IMR-90 (cell line): Measurements from ENCODE around the gene CPEB1. TPM values are rescaled to one million over a fixed set of nuclear protein-coding genes. Genes with fewer than 3 reads are reported as not detected.

ENCODE experiments used
- ATAC-seq: fragments of 200-7000 bp; cut with Tn5 transposase; 2 replicates; pipeline ENCODE4 v1.9.1; 2020; ENCODE audit warnings: low read depth, mild to moderate bottlenecking, moderate library complexity
- BruUV-seq: library from RNA; stranded (reverse); fragments of 400-500 nt; replicated peaks from 2 replicates; lab custom pipeline; 2021; lab: Mats Ljungman, UMichigan
- CTCF ChIA-PET: fragments of 300-600 bp; formaldehyde crosslinking; extraction: SDS; loops from one replicate; lab custom pipeline; 2021; ENCODE audit warnings: antibody characterized with exemption; lab: Yijun Ruan, JAX
- POLR2A ChIA-PET: fragments of 300-600 bp; sonication (Branson Sonifier 250); formaldehyde crosslinking; loops from one replicate; lab custom pipeline; 2022; ENCODE audit warnings: antibody characterized with exemption; ENCODE audit not compliant: unreplicated experiment; lab: Charles Lee
- DNase-seq: peaks from one replicate; pipeline ENCODE4 v3.0.0; 2013
- H2AFZ ChIP-seq: replicated peaks from 2 replicates; pipeline ENCODE3; 2013; ENCODE audit warnings: low read length, mild to moderate bottlenecking; ENCODE audit not compliant: poor library complexity
- H2AK5ac ChIP-seq: 2 replicates; pipeline ENCODE4 v1.6.1; 2013; ENCODE audit warnings: low read depth, low read length, inconsistent platforms
- H2AK9ac ChIP-seq: replicated peaks from 2 replicates; pipeline ENCODE3; 2013; ENCODE audit warnings: mild to moderate bottlenecking, low read depth, low read length, moderate library complexity; ENCODE audit not compliant: poor library complexity
- H2BK120ac ChIP-seq: 2 replicates; pipeline ENCODE4 v1.6.1; 2013; ENCODE audit warnings: low read depth, low read length, inconsistent platforms
- H2BK15ac ChIP-seq: 3 replicates; pipeline ENCODE4 v1.6.1; 2013; ENCODE audit warnings: low read depth, low read length, inconsistent platforms
- H2BK20ac ChIP-seq: 2 replicates; pipeline ENCODE4 v1.6.1; 2013; ENCODE audit warnings: low read depth, mild to moderate bottlenecking, inconsistent platforms, low read length, moderate library complexity
- H2BK5ac ChIP-seq: 2 replicates; pipeline ENCODE4 v1.6.1; 2013; ENCODE audit warnings: mild to moderate bottlenecking, low read depth, low read length, inconsistent platforms; ENCODE audit not compliant: poor library complexity, severe bottlenecking
- H3K14ac ChIP-seq: replicated peaks from 2 replicates; pipeline ENCODE4 v1.6.1; 2013; ENCODE audit warnings: low read depth, low read length, inconsistent platforms
- H3K18ac ChIP-seq: 2 replicates; pipeline ENCODE4 v1.6.1; 2013; ENCODE audit warnings: low read depth, low read length, control low read depth
- H3K23ac ChIP-seq: 2 replicates; pipeline ENCODE4 v1.6.1; 2013; ENCODE audit warnings: low read depth, low read length, inconsistent platforms
- H3K27ac ChIP-seq: 2 replicates; pipeline ENCODE4 v1.5.1; 2013; ENCODE audit warnings: mild to moderate bottlenecking, control low read depth, low read length; ENCODE audit not compliant: insufficient read depth
- H3K27me3 ChIP-seq: 2 replicates; pipeline ENCODE4 v1.6.1; 2013; ENCODE audit warnings: low read length; ENCODE audit not compliant: control insufficient read depth, insufficient read depth
- H3K36me3 ChIP-seq: 2 replicates; pipeline ENCODE4 v1.6.1; 2013; ENCODE audit warnings: low read length, mixed read lengths; ENCODE audit not compliant: control insufficient read depth, insufficient read depth
- H3K4ac ChIP-seq: 2 replicates; pipeline ENCODE4 v1.6.1; 2013; ENCODE audit warnings: low read depth, low read length, inconsistent platforms
- H3K4me1 ChIP-seq: 2 replicates; pipeline ENCODE4 v1.6.1; 2013; ENCODE audit warnings: low read length, mixed read lengths; ENCODE audit not compliant: control insufficient read depth, insufficient read depth
- H3K4me2 ChIP-seq: 2 replicates; pipeline ENCODE4 v1.6.1; 2013; ENCODE audit warnings: low read depth, mild to moderate bottlenecking, control low read depth, low read length, moderate library complexity
- H3K4me3 ChIP-seq: 2 replicates; pipeline ENCODE4 v1.5.1; 2013; ENCODE audit warnings: low read depth, mild to moderate bottlenecking, control low read depth, low read length, moderate library complexity; ENCODE audit not compliant: insufficient read depth
- H3K56ac ChIP-seq: 2 replicates; pipeline ENCODE4 v1.6.1; 2013; ENCODE audit warnings: low read length, inconsistent platforms; ENCODE audit not compliant: insufficient read depth; ENCODE audit errors: extremely low read depth
- H3K79me1 ChIP-seq, 2 experiments: 2 replicates each; pipeline ENCODE4 v1.6.1; 2013; ENCODE audit warnings: low read length in 2 of 2, inconsistent platforms in 1 of 2, low read depth in 1 of 2
- H3K9ac ChIP-seq: 2 replicates; pipeline ENCODE4 v1.6.1; 2013; ENCODE audit warnings: low read depth, low read length, control low read depth
- H3K9me1 ChIP-seq: 2 replicates; pipeline ENCODE4 v1.6.1; 2013; ENCODE audit warnings: low read length, inconsistent platforms; ENCODE audit not compliant: insufficient read depth
- H3K9me3 ChIP-seq: 2 replicates; pipeline ENCODE4 v1.6.1; 2013; ENCODE audit warnings: low read length; ENCODE audit not compliant: control insufficient read depth, insufficient read depth
- H4K20me1 ChIP-seq: 2 replicates; pipeline ENCODE4 v1.6.1; 2013; ENCODE audit warnings: low read length, inconsistent platforms; ENCODE audit not compliant: insufficient read depth
- H4K5ac ChIP-seq: 2 replicates; pipeline ENCODE4 v1.6.1; 2013; ENCODE audit warnings: mild to moderate bottlenecking, low read depth, low read length, control low read depth
- H4K8ac ChIP-seq, 2 experiments: 2 replicates each; pipeline ENCODE4 v1.6.1; 2013; ENCODE audit warnings: low read depth in 2 of 2, low read length in 2 of 2, control low read depth in 1 of 2, inconsistent platforms in 1 of 2
- H4K91ac ChIP-seq: 2 replicates; pipeline ENCODE4 v1.6.1; 2013; ENCODE audit warnings: low read depth, low read length, inconsistent platforms; ENCODE audit not compliant: insufficient read depth
- CHD1 ChIP-seq: IDR thresholded peaks from 2 replicates; pipeline ENCODE4 v1.6.1; 2012; ENCODE audit warnings: low read depth, low read length, improper control_type of control experiment
- MAFK ChIP-seq: IDR thresholded peaks from 2 replicates; pipeline ENCODE4 v1.6.1; 2012; ENCODE audit warnings: low read depth, low read length, improper control_type of control experiment
- MAZ ChIP-seq: IDR thresholded peaks from 2 replicates; pipeline ENCODE4 v1.6.1; 2012; ENCODE audit warnings: low read depth, mild to moderate bottlenecking, low read length, improper control_type of control experiment, moderate library complexity, borderline replicate concordance
- MXI1 ChIP-seq: IDR thresholded peaks from 2 replicates; pipeline ENCODE4 v1.6.1; 2012; ENCODE audit warnings: low read depth, mild to moderate bottlenecking, low read length, moderate library complexity, borderline replicate concordance
- RAD21 ChIP-seq: IDR thresholded peaks from 2 replicates; pipeline ENCODE4 v1.6.1; 2012; ENCODE audit warnings: low read length, improper control_type of control experiment
- RFX5 ChIP-seq: IDR thresholded peaks from 2 replicates; pipeline ENCODE4 v1.8.0; 2012; ENCODE audit warnings: low read depth, mild to moderate bottlenecking, low read length, moderate library complexity
- SMC3 ChIP-seq: fragments of 150-350 bp; IDR thresholded peaks from 2 replicates; pipeline ENCODE4 v1.6.1; 2016; ENCODE audit warnings: low read depth, mild to moderate bottlenecking, antibody characterized with exemption, low read length, moderate library complexity
- WGBS, 2 experiments: methylation state at CpG; one replicate each; pipeline versions ENCODE4 v1.1.5 to v1.1.7; 2013; ENCODE audit warnings: missing lambda C conversion rate in 2 of 2; ENCODE audit not compliant: insufficient read length in 1 of 2; ENCODE audit errors: extremely low coverage in 2 of 2; 5-methylcytosine and 5-hydroxymethylcytosine counted together
- dilution Hi-C: fragments of 300-500 bp; cut with HindIII; formaldehyde crosslinking; loops from one replicate; pipeline ENCODE4 v1.14.3; 2018; ENCODE audit warnings: low sequenced_read_pairs; ENCODE audit not compliant: unreplicated experiment
- in situ Hi-C: fragments of 300-500 bp; cut with MboI; formaldehyde crosslinking; loops from 3 replicates; pipeline ENCODE4 v1.14.3; 2019; ENCODE audit warnings: low sequenced_read_pairs, inconsistent platforms, mixed read lengths
- intact Hi-C: fragments of 100-400 bp; cut with micrococcal nuclease; formaldehyde crosslinking; loops from 2 replicates; pipeline ENCODE4 v1.10.0; 2022
- polyA plus RNA-seq, 3 experiments: library from polyadenylated mRNA; depleted of rRNA; stranded (reverse); fragments of >200 nt; gene quantifications; 2 replicates each; pipeline ENCODE4 v1.2.3, GENCODE V29; 2012; ENCODE audit warnings: low replicate concordance in 1 of 3
- total RNA-seq: library from RNA; depleted of rRNA; stranded (reverse); fragments of >200 nt; gene quantifications from 2 replicates; pipeline ENCODE4 v1.2.3, GENCODE V29; 2012

CPEB1 gene
- total and polyA plus RNA-seq, 2 of the 4 experiments (the other 2 are of a cell fraction), result 8.9 to 12.5 TPM

- no peak overlapping the region for H2AK9ac ChIP-seq
- H4K20me1 ChIP-seq, result no peaks in the 10 kb centered on the region; the same call in 1 of the 2 replicates
- no peak overlapping the region for H3K56ac ChIP-seq
- H3K9me3 ChIP-seq, result no peaks in the 10 kb centered on the region
- CTCF ChIA-PET, result no interaction called here
- H3K9ac ChIP-seq, result no peak overlapping the region
- H2AK5ac ChIP-seq, result no peak overlapping the region
- DNase-seq (no peak), ATAC-seq (no peak)
- no TSS peak for BruUV-seq
- no peak overlapping the region for H3K4me3 ChIP-seq
- H2BK20ac ChIP-seq, result no peak overlapping the region
- H3K79me1 ChIP-seq, result no peaks in the 10 kb centered on the region
- H2AFZ ChIP-seq, result no peak overlapping the region
- intact Hi-C loops, result loop anchor here (5.0 kb wide), 1 partner anchor 43 kb away; the partner anchor contains the start of gene AP3B2
- H3K27me3 ChIP-seq, result no peaks in the 10 kb centered on the region
- H3K18ac ChIP-seq, result no peak overlapping the region
- dilution Hi-C loops, result no loop called here
- no peak overlapping the region for H2BK120ac ChIP-seq
- H3K4me1 ChIP-seq, result no peaks in the 10 kb centered on the region
- H3K23ac ChIP-seq, result no peak overlapping the region
- no peak overlapping the region for H4K5ac ChIP-seq
- no peak for TF ChIP-seq MXI1
- no peak for TF ChIP-seq CHD1
- no peak for TF ChIP-seq MAZ
- TF ChIP-seq MAFK, result no peak
- no peak for TF ChIP-seq RAD21
- TF ChIP-seq SMC3, result no peak
- TF ChIP-seq RFX5, result no peak
- 50% methylated on average over 2 of the region's 5 CpGs; no CpG with 5 or more reads in 1 of the 2 experiments for WGBS, 2 experiments
- no peak overlapping the region for H3K27ac ChIP-seq
- H2BK15ac ChIP-seq, result no peak overlapping the region
- H3K4ac ChIP-seq, result no peak overlapping the region
- H3K36me3 ChIP-seq, result no peaks in the 10 kb centered on the region
- no peak overlapping the region for H4K91ac ChIP-seq
- POLR2A ChIA-PET, result no interaction called here
- no peak overlapping the region for H3K14ac ChIP-seq
- H4K8ac ChIP-seq, result no peak overlapping the region
- no peak overlapping the region for H2BK5ac ChIP-seq
- no peak overlapping the region for H3K4me2 ChIP-seq
- in situ Hi-C loops, result no loop called here
- H3K9me1 ChIP-seq, result no peaks in the 10 kb centered on the region
Observed at GRCh38 chr15:82664021-82664420, 16.9 kb upstream of the CPEB1 start.
